PC-9 (cell line): ENCODE data around the gene MED16. TPM values are rescaled to one million over a fixed set of nuclear protein-coding genes. Genes with fewer than 3 reads are reported as not detected.
"Not testable (repeated sequence)": the region's sequence is repeated elsewhere in the genome, so short reads cannot be mapped to it uniquely, and the experiment has no call there.

ENCODE experiments used
- BruUV-seq: library from RNA; stranded (reverse); fragments of 400-500 nt; replicated peaks from 2 replicates; lab custom pipeline; 2021; lab: Mats Ljungman, UMichigan
- CTCF ChIA-PET: fragments of 300-600 bp; sonication (Branson Sonifier 250); formaldehyde crosslinking; loops from one replicate; lab custom pipeline; 2022; ENCODE audit warnings: antibody characterized with exemption; lab: Charles Lee
- POLR2A ChIA-PET: fragments of 300-600 bp; sonication (Branson Sonifier 250); formaldehyde crosslinking; loops from one replicate; lab custom pipeline; 2022; ENCODE audit warnings: antibody characterized with exemption; ENCODE audit not compliant: unreplicated experiment; lab: Charles Lee
- DNase-seq, 2 experiments: peaks; one replicate each; pipeline versions ENCODE4 v3.0.0 to v3.0.0-alpha.2; 2015 to 2022; ENCODE audit warnings: mixed read lengths in 1 of 2
- H2AFZ ChIP-seq: fragments of 200-600 bp; sonication (generic); 2 replicates; pipeline ENCODE4 v1.8.1; 2017; ENCODE audit warnings: antibody characterized with exemption
- H3F3A ChIP-seq: fragments of 200-600 bp; sonication (generic); 2 replicates; pipeline ENCODE4 v1.8.1; 2017; ENCODE audit warnings: antibody characterized with exemption, mild to moderate bottlenecking, low read depth; ENCODE audit not compliant: insufficient read depth
- H3K27ac ChIP-seq: fragments of 200-600 bp; sonication (generic); 2 replicates; pipeline ENCODE4 v1.6.1; 2016; ENCODE audit warnings: mixed run types
- H3K27me3 ChIP-seq: fragments of 200-600 bp; sonication (generic); 2 replicates; pipeline ENCODE4 v1.6.1; 2016; ENCODE audit warnings: low read depth, mixed run types; ENCODE audit not compliant: insufficient read depth
- H3K36me3 ChIP-seq: fragments of 200-600 bp; sonication (generic); 2 replicates; pipeline ENCODE4 v1.6.1; 2016; ENCODE audit warnings: low read depth, mixed run types
- H3K4me1 ChIP-seq: fragments of 200-600 bp; sonication (generic); replicated peaks from 2 replicates; pipeline ENCODE4 v1.6.1; 2016; ENCODE audit warnings: mixed run types; ENCODE audit not compliant: insufficient read depth
- H3K4me2 ChIP-seq: fragments of 200-600 bp; sonication (generic); 2 replicates; pipeline ENCODE4 v1.6.1; 2017; ENCODE audit warnings: mixed run types
- H3K4me3 ChIP-seq: fragments of 200-600 bp; sonication (generic); 2 replicates; pipeline ENCODE4 v1.6.1; 2016; ENCODE audit warnings: mixed run types
- H3K79me2 ChIP-seq: fragments of 200-600 bp; sonication (generic); 2 replicates; pipeline ENCODE4 v1.6.1; 2017; ENCODE audit warnings: low read depth, mixed run types
- H3K9me2 ChIP-seq: fragments of 200-600 bp; sonication (generic); 2 replicates; pipeline ENCODE4 v1.8.1; 2017; ENCODE audit warnings: mild to moderate bottlenecking; ENCODE audit not compliant: insufficient read depth
- H3K9me3 ChIP-seq: fragments of 200-600 bp; sonication (generic); 2 replicates; pipeline ENCODE4 v1.8.1; 2016; ENCODE audit warnings: low read depth; ENCODE audit not compliant: insufficient read depth
- H4K20me1 ChIP-seq: fragments of 200-600 bp; sonication (generic); 2 replicates; pipeline ENCODE4 v1.8.1; 2017; ENCODE audit not compliant: insufficient read depth
- CTCF ChIP-seq: fragments of 200-600 bp; sonication (generic); conservative IDR thresholded peaks from 2 replicates; pipeline ENCODE4 v1.6.1; 2017; ENCODE audit warnings: mixed run types, antibody characterized with exemption, mild to moderate bottlenecking, moderate library complexity
- EZH2 ChIP-seq: fragments of 200-600 bp; sonication (generic); IDR thresholded peaks from 2 replicates; pipeline ENCODE4 v1.8.0; 2017; ENCODE audit warnings: antibody characterized with exemption, low read depth
- intact Hi-C: fragments of 100-400 bp; cut with micrococcal nuclease; formaldehyde crosslinking; loops from one replicate; pipeline ENCODE4 v1.10.0; 2022; ENCODE audit not compliant: unreplicated experiment
- total RNA-seq: library from RNA; stranded (reverse); gene quantifications from 2 replicates; pipeline ENCODE4 v1.2.3, GENCODE V29; 2021

The MED16 gene
- total RNA-seq, 1 experiment from 2014 or later = 54.7 TPM

GRCh38 chr19:855142-855541, 37.8 kb downstream of the MED16 start:
- Histone ChIP-seq H3F3A (peaks cover 37% of the 10 kb centered on the region), H3K9me2 (no peaks in the 10 kb centered on the region), H3K36me3 (no peaks in the 10 kb centered on the region), H3K4me3 (no peak overlapping the region), H3K4me2 (no peak overlapping the region), H3K9me3 (no peaks in the 10 kb centered on the region), H2AFZ (no peak overlapping the region), H3K79me2 (no peaks in the 10 kb centered on the region), H3K4me1 (peaks cover 17% of the 10 kb centered on the region), H3K27ac (no peak overlapping the region), H4K20me1 (no peaks in the 10 kb centered on the region; the same call in 1 of the 2 replicates), H3K27me3 (no peaks in the 10 kb centered on the region)
- intact Hi-C loops = loop anchor here (10.0 kb wide), 1 partner anchor 130 kb away; the partner anchor contains the start of gene WDR18
- DNase-seq = no peak
- ChIA-PET POLR2A (no interaction called here), CTCF (no interaction called here)
- TF ChIP-seq EZH2 = no peak
- no peak for TF ChIP-seq CTCF
- BruUV-seq = no TSS peak

- ChIA-PET POLR2A (interaction anchor here (0.7 kb wide), 1 partner anchor 191 kb away, joined by 11 read pairs; the partner anchor contains the start of gene RNF126), CTCF (interaction anchor here (0.7 kb wide), 1 partner anchor 34 kb away, joined by 4 read pairs; no protein-coding TSS in a partner anchor)
- intact Hi-C loops = loop anchor here (10.0 kb wide), 1 partner anchor 130 kb away; the partner anchor contains the start of gene WDR18
Observed at GRCh38 chr19:854549-854948, 38.4 kb downstream of the MED16 start.

GRCh38 chr19:853614-854220, 39.3 kb downstream of the MED16 start:
- POLR2A ChIA-PET = not testable (repeated sequence)
- intact Hi-C loops = loop anchor here (10.0 kb wide), 1 partner anchor 131 kb away; the partner anchor contains the start of gene WDR18

More at GRCh38 chr19:854549-854948, 38.4 kb downstream of the MED16 start:
- Histone ChIP-seq H3K27ac (no peak overlapping the region), H3K9me3 (no peaks in the 10 kb centered on the region), H3K79me2 (no peaks in the 10 kb centered on the region), H3F3A (peaks cover 36% of the 10 kb centered on the region), H3K4me3 (no peak overlapping the region), H3K36me3 (no peaks in the 10 kb centered on the region), H3K27me3 (no peaks in the 10 kb centered on the region), H3K4me1 (peaks cover 11% of the 10 kb centered on the region), H3K4me2 (no peak overlapping the region), H4K20me1 (no peaks in the 10 kb centered on the region; the same call in 1 of the 2 replicates), H3K9me2 (no peaks in the 10 kb centered on the region), H2AFZ (no peak overlapping the region)
- no TSS peak for BruUV-seq
- no peak for TF ChIP-seq CTCF
- no peak for TF ChIP-seq EZH2
- no peak for DNase-seq

More at GRCh38 chr19:853614-854220, 39.3 kb downstream of the MED16 start:
- H3F3A ChIP-seq = peaks cover 33% of the 10 kb centered on the region
- not testable (repeated sequence) for DNase-seq, H3K4me2 ChIP-seq, H3K9me3 ChIP-seq, H3K36me3 ChIP-seq, H2AFZ ChIP-seq, H4K20me1 ChIP-seq, BruUV-seq, H3K27me3 ChIP-seq, H3K4me3 ChIP-seq, H3K4me1 ChIP-seq, H3K27ac ChIP-seq, H3K79me2 ChIP-seq, H3K9me2 ChIP-seq
- CTCF ChIA-PET = interaction anchor here (0.7 kb wide), 1 partner anchor 33 kb away, joined by 4 read pairs; no protein-coding TSS in a partner anchor
